Stromal cell of bone marrow (primary cell): Measurements from ENCODE around the gene TRAPPC11.

Experiments
- DNase-seq: peaks from one replicate; pipeline ENCODE4 v3.0.0-alpha.2; 2012; ENCODE audit warnings: low read depth

The TRAPPC11 gene

GRCh38 chr4:183758061-183758757, 99.1 kb downstream of the TRAPPC11 start:
- DNase-seq = no peak

- no peak for DNase-seq
Observed at GRCh38 chr4:183758758-183759447, 99.8 kb downstream of the TRAPPC11 start.

GRCh38 chr4:183760326-183760725, 101.2 kb downstream of the TRAPPC11 start:
- no peak for DNase-seq
